Measurements from ENCODE around the gene KRTDAP.

KRTDAP gene

DNA sequence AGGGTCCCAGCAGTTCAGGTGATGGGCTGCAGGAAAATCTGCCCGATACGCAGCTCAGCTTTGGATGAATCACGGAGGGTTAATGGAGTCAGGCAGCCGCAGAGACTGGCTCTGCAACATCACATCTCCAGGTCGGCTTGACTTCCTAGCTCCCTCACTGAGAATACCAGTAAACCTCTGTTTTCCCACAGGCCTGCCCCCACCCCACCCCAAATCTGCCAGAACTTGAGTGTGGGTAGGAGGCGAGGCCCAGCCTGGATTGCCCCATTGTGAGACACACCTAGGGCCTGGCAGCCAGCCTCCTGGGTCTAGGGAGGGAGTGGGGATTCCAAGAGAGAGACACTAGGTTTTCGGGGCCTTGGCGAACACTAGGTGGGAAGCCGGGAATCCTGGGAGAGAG lies 3.7 kb upstream of the KRTDAP start:
- DNase-seq (ENCODE audit: low read depth in 1 of 2, low spot score in 1 of 2) = no peak
- no peak overlapping the region for H3K4me3 ChIP-seq (replicated peaks; ENCODE audit: insufficient read depth, low read length)
- H3K27me3 ChIP-seq (ENCODE audit: insufficient read depth, poor library complexity, severe bottlenecking) = peaks cover 2% of the 10 kb centered on the region
- TF ChIP-seq SPI1 (IDR thresholded peaks at IDR 0.05; ENCODE audit: borderline replicate concordance, low read depth) = no peak
- H3K27ac ChIP-seq (replicated peaks) = no peak overlapping the region

DNA sequence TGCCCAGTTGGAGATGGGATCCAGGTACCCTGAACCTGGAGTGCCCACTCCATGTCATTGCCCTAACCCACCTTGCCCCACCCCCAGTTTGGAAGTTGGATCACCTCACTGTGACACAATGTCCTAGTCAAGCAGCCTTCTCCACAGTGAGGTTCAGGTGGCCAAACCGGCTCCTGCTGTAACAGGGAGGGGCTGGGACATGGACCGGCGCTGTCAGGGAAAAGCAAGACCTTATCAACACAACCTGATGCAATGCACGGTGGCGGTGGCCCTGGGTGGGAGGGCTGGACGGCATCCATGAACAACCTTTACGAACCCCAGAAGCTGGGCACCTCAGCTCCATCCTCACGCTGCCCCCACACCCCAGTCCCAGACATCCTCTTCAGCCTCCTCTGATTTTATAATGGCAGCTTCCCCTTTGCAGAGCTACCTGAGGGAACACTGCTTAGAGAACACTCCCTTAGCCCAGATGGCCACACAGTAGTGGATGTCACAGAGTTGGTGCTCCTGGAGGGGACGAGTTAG lies 1.6 kb upstream of the KRTDAP start:
- no peak for TF ChIP-seq SPI1 (IDR thresholded peaks at IDR 0.05; ENCODE audit: borderline replicate concordance, low read depth)
- TF ChIP-seq, protein P1, sequence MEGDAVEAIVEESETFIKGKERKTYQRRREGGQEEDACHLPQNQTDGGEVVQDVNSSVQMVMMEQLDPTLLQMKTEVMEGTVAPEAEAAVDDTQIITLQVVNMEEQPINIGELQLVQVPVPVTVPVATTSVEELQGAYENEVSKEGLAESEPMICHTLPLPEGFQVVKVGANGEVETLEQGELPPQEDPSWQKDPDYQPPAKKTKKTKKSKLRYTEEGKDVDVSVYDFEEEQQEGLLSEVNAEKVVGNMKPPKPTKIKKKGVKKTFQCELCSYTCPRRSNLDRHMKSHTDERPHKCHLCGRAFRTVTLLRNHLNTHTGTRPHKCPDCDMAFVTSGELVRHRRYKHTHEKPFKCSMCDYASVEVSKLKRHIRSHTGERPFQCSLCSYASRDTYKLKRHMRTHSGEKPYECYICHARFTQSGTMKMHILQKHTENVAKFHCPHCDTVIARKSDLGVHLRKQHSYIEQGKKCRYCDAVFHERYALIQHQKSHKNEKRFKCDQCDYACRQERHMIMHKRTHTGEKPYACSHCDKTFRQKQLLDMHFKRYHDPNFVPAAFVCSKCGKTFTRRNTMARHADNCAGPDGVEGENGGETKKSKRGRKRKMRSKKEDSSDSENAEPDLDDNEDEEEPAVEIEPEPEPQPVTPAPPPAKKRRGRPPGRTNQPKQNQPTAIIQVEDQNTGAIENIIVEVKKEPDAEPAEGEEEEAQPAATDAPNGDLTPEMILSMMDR (IDR thresholded peaks at IDR 0.05; ENCODE audit: insufficient read depth, low read length) = no peak
- no peak for TF ChIP-seq GABPA (IDR thresholded peaks at IDR 0.05; ENCODE audit: low read depth)
- TF ChIP-seq, protein P2, sequence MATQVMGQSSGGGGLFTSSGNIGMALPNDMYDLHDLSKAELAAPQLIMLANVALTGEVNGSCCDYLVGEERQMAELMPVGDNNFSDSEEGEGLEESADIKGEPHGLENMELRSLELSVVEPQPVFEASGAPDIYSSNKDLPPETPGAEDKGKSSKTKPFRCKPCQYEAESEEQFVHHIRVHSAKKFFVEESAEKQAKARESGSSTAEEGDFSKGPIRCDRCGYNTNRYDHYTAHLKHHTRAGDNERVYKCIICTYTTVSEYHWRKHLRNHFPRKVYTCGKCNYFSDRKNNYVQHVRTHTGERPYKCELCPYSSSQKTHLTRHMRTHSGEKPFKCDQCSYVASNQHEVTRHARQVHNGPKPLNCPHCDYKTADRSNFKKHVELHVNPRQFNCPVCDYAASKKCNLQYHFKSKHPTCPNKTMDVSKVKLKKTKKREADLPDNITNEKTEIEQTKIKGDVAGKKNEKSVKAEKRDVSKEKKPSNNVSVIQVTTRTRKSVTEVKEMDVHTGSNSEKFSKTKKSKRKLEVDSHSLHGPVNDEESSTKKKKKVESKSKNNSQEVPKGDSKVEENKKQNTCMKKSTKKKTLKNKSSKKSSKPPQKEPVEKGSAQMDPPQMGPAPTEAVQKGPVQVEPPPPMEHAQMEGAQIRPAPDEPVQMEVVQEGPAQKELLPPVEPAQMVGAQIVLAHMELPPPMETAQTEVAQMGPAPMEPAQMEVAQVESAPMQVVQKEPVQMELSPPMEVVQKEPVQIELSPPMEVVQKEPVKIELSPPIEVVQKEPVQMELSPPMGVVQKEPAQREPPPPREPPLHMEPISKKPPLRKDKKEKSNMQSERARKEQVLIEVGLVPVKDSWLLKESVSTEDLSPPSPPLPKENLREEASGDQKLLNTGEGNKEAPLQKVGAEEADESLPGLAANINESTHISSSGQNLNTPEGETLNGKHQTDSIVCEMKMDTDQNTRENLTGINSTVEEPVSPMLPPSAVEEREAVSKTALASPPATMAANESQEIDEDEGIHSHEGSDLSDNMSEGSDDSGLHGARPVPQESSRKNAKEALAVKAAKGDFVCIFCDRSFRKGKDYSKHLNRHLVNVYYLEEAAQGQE (IDR thresholded peaks at IDR 0.05; ENCODE audit: insufficient replicate concordance, low read depth) = no peak
- no peak for TF ChIP-seq POLR2AphosphoS5 (IDR thresholded peaks at IDR 0.05; ENCODE audit: low read depth)
- H3K27ac ChIP-seq (replicated peaks) = no peak overlapping the region
- H3K27me3 ChIP-seq (ENCODE audit: insufficient read depth, poor library complexity, severe bottlenecking) = peaks cover 5% of the 10 kb centered on the region
- no peak overlapping the region for H3K4me3 ChIP-seq (replicated peaks; ENCODE audit: insufficient read depth, low read length)
- no peak for DNase-seq (ENCODE audit: low read depth in 1 of 2, low spot score in 1 of 2)

DNA sequence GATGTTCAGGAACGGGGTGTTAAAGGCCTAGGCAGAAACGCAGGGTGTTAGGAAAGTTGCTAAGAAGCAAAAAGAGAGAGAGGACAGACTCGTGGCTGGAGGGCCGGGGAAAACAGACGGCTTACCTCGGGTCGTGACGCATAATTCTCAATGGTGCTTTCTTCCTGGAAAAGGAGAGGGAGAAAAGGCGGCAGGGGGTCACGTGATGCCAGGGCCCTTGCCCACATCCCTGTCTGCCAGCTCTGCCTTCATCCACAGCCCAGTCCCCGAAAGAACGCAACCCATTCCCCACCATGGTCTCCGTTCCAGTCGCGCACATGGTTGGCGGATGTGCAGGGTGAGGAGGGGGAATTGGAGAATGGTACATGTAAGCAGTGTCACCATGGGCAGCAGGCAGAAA lies 1.6 kb downstream of the KRTDAP start:
- Histone ChIP-seq H3K4me3 (replicated peaks; ENCODE audit: insufficient read depth, low read length) (no peak overlapping the region), H3K27me3 (ENCODE audit: insufficient read depth, poor library complexity, severe bottlenecking) (peaks cover 9% of the 10 kb centered on the region), H3K27ac (replicated peaks) (no peak overlapping the region)
- TF ChIP-seq GABPA (IDR thresholded peaks at IDR 0.05; ENCODE audit: low read depth) = no peak
- TF ChIP-seq, protein P1 (IDR thresholded peaks at IDR 0.05; ENCODE audit: insufficient read depth, low read length) = no peak
- no peak for DNase-seq (ENCODE audit: low read depth in 1 of 2, low spot score in 1 of 2)

DNA sequence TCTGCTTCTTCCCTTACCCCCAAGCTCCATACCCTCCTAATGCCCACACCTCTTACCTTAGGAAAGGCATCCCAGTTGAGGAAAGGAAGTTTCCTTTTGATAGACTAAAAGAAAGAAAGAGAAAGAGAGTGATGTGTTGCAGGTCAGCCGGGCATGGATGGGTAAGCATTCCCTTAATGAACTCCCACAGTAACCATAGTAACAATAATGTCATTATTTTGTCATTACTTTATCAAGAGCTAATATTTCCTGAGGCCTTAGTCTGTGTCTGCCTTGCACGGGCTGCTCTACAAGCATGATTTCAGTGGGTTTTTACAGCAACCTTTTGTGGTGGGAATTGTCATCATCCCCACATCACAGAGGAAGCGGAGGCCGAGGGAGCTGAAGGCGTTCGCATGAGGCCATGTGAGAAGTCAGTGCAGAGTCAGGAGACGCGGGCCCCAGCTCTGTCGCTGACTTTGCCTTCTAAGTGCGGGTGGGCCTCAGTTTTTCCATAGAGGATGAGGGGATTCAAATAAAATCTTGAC lies 2.5 kb downstream of the KRTDAP start:
- no peak for DNase-seq (ENCODE audit: low read depth in 1 of 2, low spot score in 1 of 2)
- TF ChIP-seq GABPA (IDR thresholded peaks at IDR 0.05; ENCODE audit: low read depth) (no peak), SPI1 (IDR thresholded peaks at IDR 0.05; ENCODE audit: borderline replicate concordance, low read depth) (no peak), POLR2AphosphoS5 (IDR thresholded peaks at IDR 0.05; ENCODE audit: low read depth) (no peak)
- TF ChIP-seq, protein P1 (IDR thresholded peaks at IDR 0.05; ENCODE audit: insufficient read depth, low read length) = no peak
- TF ChIP-seq, protein P2 (IDR thresholded peaks at IDR 0.05; ENCODE audit: insufficient replicate concordance, low read depth) = no peak
- no peak overlapping the region for H3K4me3 ChIP-seq (replicated peaks; ENCODE audit: insufficient read depth, low read length)
- no peak overlapping the region for H3K27ac ChIP-seq (replicated peaks)
- peaks cover 6% of the 10 kb centered on the region for H3K27me3 ChIP-seq (ENCODE audit: insufficient read depth, poor library complexity, severe bottlenecking)
